ENCODE measurements around the gene CDSN. TPM values are rescaled to one million over a fixed set of nuclear protein-coding genes. Genes with fewer than 3 reads are reported as not detected.

Gene CDSN
- total and polyA plus RNA-seq, 2 experiments from 2014 or later = 0.07 TPM; not detected in 1

- Histone ChIP-seq H3K36me3 (ENCODE audit: insufficient read depth) (peaks cover 7% of the 10 kb centered on the region), H3K27ac (ENCODE audit: low read depth) (no peak overlapping the region), H3F3A (replicated peaks; ENCODE audit: low read depth) (no peaks in the 10 kb centered on the region), H3K79me2 (replicated peaks; ENCODE audit: insufficient read depth) (no peaks in the 10 kb centered on the region), H4K20me1 (replicated peaks; ENCODE audit: insufficient read depth) (no peaks in the 10 kb centered on the region), H3K27me3 (ENCODE audit: insufficient read depth) (no peaks in the 10 kb centered on the region), H3K9me2 (ENCODE audit: insufficient read depth) (no peaks in the 10 kb centered on the region), H3K4me1 (ENCODE audit: insufficient read depth) (no peaks in the 10 kb centered on the region; the same call in 1 of the 2 replicates), H2AFZ (no peak overlapping the region), H3K4me2 (no peak overlapping the region), H3K4me3 (no peak overlapping the region)
- DNase-seq (ENCODE audit: low spot score) = no peak
- Mint-ChIP-seq H3K9me3 (no peaks in the 10 kb centered on the region), H3K4me3 (no peak overlapping the region), H3K36me3 (ENCODE audit: low read depth) (peaks cover 46% of the 10 kb centered on the region), H3K27me3 (ENCODE audit: insufficient read depth, low read depth, poor library complexity) (peaks cover 8% of the 10 kb centered on the region), H3K27ac (no peak overlapping the region), H3K4me1 (peaks cover 19% of the 10 kb centered on the region)
- no peak for TF ChIP-seq ZNF114 (CRISPR knock-in tag; IDR thresholded peaks at IDR 0.05)
- TF ChIP-seq, protein P1, sequence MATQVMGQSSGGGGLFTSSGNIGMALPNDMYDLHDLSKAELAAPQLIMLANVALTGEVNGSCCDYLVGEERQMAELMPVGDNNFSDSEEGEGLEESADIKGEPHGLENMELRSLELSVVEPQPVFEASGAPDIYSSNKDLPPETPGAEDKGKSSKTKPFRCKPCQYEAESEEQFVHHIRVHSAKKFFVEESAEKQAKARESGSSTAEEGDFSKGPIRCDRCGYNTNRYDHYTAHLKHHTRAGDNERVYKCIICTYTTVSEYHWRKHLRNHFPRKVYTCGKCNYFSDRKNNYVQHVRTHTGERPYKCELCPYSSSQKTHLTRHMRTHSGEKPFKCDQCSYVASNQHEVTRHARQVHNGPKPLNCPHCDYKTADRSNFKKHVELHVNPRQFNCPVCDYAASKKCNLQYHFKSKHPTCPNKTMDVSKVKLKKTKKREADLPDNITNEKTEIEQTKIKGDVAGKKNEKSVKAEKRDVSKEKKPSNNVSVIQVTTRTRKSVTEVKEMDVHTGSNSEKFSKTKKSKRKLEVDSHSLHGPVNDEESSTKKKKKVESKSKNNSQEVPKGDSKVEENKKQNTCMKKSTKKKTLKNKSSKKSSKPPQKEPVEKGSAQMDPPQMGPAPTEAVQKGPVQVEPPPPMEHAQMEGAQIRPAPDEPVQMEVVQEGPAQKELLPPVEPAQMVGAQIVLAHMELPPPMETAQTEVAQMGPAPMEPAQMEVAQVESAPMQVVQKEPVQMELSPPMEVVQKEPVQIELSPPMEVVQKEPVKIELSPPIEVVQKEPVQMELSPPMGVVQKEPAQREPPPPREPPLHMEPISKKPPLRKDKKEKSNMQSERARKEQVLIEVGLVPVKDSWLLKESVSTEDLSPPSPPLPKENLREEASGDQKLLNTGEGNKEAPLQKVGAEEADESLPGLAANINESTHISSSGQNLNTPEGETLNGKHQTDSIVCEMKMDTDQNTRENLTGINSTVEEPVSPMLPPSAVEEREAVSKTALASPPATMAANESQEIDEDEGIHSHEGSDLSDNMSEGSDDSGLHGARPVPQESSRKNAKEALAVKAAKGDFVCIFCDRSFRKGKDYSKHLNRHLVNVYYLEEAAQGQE (IDR thresholded peaks at IDR 0.05; ENCODE audit: unreplicated experiment) = no peak
- TF ChIP-seq NANOG (IDR thresholded peaks at IDR 0.05; ENCODE audit: borderline replicate concordance) = no peak
- no peak for TF ChIP-seq POLR2AphosphoS5 (IDR thresholded peaks at IDR 0.05; ENCODE audit: low read depth)
- TF ChIP-seq EZH2 (IDR thresholded peaks at IDR 0.05; ENCODE audit: low read depth, unreplicated experiment) = no peak
- no peak for TF ChIP-seq ZNF462 (CRISPR knock-in tag; IDR thresholded peaks at IDR 0.05)
- ATAC-seq = no peak
These were observed 25.1 kb upstream of the CDSN start for GRCh38 chr6:31145386-31145785.
